Stimulated activated CD4-positive, alpha-beta T cell treated with anti-CD3 and anti-CD28 coated beads, TNF-alpha, amount 100 ng/mL, for 1 hour (primary cell): Measurements from ENCODE around the gene NECTIN3.

Source experiments
- DNase-seq, 3 donors: peaks; one replicate each; pipeline ENCODE4 v3.0.0-alpha.2; 2020; ENCODE audit warnings: low read depth in 3 of 3, low spot score in 1 of 3

The NECTIN3 gene

GRCh38 chr3:111081008-111081545, 9.5 kb downstream of the NECTIN3 start:
- DNase-seq = no peak

- DNase-seq = no peak
Observed at GRCh38 chr3:111084911-111085310, 13.3 kb downstream of the NECTIN3 start.

GRCh38 chr3:111087924-111088469, 16.4 kb downstream of the NECTIN3 start:
- DNase-seq = no peak

GRCh38 chr3:111096487-111097209, 25.0 kb downstream of the NECTIN3 start:
- DNase-seq = no peak

GRCh38 chr3:111103807-111104206, 32.2 kb downstream of the NECTIN3 start:
- no peak for DNase-seq

GRCh38 chr3:111106993-111107661, 35.5 kb downstream of the NECTIN3 start:
- no peak for DNase-seq

- DNase-seq = no peak
Observed at GRCh38 chr3:111107662-111108035, 36.0 kb downstream of the NECTIN3 start.

GRCh38 chr3:111112913-111113312, 41.3 kb downstream of the NECTIN3 start:
- no peak for DNase-seq

- no peak for DNase-seq
Observed at GRCh38 chr3:111128884-111129283, 57.3 kb downstream of the NECTIN3 start.

GRCh38 chr3:111130827-111131226, 59.2 kb downstream of the NECTIN3 start:
- DNase-seq = no peak

- no peak for DNase-seq
Observed at GRCh38 chr3:111134302-111134701, 62.7 kb downstream of the NECTIN3 start.

- DNase-seq = no peak
Observed at GRCh38 chr3:111151438-111151837, 79.8 kb downstream of the NECTIN3 start.

GRCh38 chr3:111152496-111152895, 80.9 kb downstream of the NECTIN3 start:
- no peak for DNase-seq

- DNase-seq = no peak
Observed at GRCh38 chr3:111156517-111156916, 84.9 kb downstream of the NECTIN3 start.

- no peak for DNase-seq
Observed at GRCh38 chr3:111159391-111159790, 87.8 kb downstream of the NECTIN3 start.

- DNase-seq = no peak
Observed at GRCh38 chr3:111164621-111165020, 93.0 kb downstream of the NECTIN3 start.

GRCh38 chr3:111165411-111165810, 93.8 kb downstream of the NECTIN3 start:
- no peak for DNase-seq

GRCh38 chr3:111173328-111173900, 101.8 kb downstream of the NECTIN3 start:
- no peak for DNase-seq

- no peak for DNase-seq
Observed at GRCh38 chr3:111173906-111174305, 102.3 kb downstream of the NECTIN3 start.

- no peak for DNase-seq
Observed at GRCh38 chr3:111190518-111190917, 118.9 kb downstream of the NECTIN3 start.

GRCh38 chr3:111193472-111193871, 121.9 kb downstream of the NECTIN3 start:
- no peak for DNase-seq

GRCh38 chr3:111194048-111194447, 122.4 kb downstream of the NECTIN3 start:
- no peak for DNase-seq
